ENCODE data around the gene PLIN4.
"Not testable (repeated sequence)": the region's sequence is repeated elsewhere in the genome, so short reads cannot be mapped to it uniquely, and the experiment has no call there.

The PLIN4 gene

GRCh38 chr19:4518345-4519171, at the start of gene PLIN4:
Gene PLIN4 (minus strand): TSS chr19:4518486. CDS start chr19:4518272, 214 bp downstream.
- DNase-seq = peak in 38 of 51 donors; percentile 8 to 85 (median 66)

- DNase-seq = peak in 9 of 51 donors; percentile 10 to 35 (median 20)
These were observed 49.3 kb upstream of the PLIN4 start for GRCh38 chr19:4567584-4568071.

GRCh38 chr19:4566402-4567051, 48.2 kb upstream of the PLIN4 start:
- no peak for DNase-seq

GRCh38 chr19:4563562-4563961, 45.3 kb upstream of the PLIN4 start:
- not testable (repeated sequence) for DNase-seq

- DNase-seq = not testable (repeated sequence)
These were observed 43.8 kb upstream of the PLIN4 start for GRCh38 chr19:4562085-4562484.

GRCh38 chr19:4559569-4559968, 41.3 kb upstream of the PLIN4 start, which contains the start of gene SEMA6B:
Gene SEMA6B (minus strand): TSS chr19:4559684. CDS start chr19:4558457, 1,227 bp downstream.
- DNase-seq = peak in 7 of 51 donors; percentile 4 to 29 (median 16)

GRCh38 chr19:4557971-4558941, 40.0 kb upstream of the PLIN4 start:
- peak in 4 of 51 donors; percentile 6 to 29 (median 21) for DNase-seq

GRCh38 chr19:4557144-4557970, 39.1 kb upstream of the PLIN4 start:
- DNase-seq = no peak

- DNase-seq = no peak
These were observed 38.4 kb upstream of the PLIN4 start for GRCh38 chr19:4556597-4557127.

GRCh38 chr19:4555657-4556561, 37.6 kb upstream of the PLIN4 start:
- DNase-seq = no peak

GRCh38 chr19:4554717-4555116, 36.4 kb upstream of the PLIN4 start:
- no peak for DNase-seq

GRCh38 chr19:4553775-4554174, 35.5 kb upstream of the PLIN4 start:
- DNase-seq = no peak

GRCh38 chr19:4553092-4553695, 34.9 kb upstream of the PLIN4 start:
- DNase-seq = no peak

- no peak for DNase-seq
These were observed 34.2 kb upstream of the PLIN4 start for GRCh38 chr19:4552525-4552819.

GRCh38 chr19:4550479-4551050, 32.3 kb upstream of the PLIN4 start:
- DNase-seq = no peak

GRCh38 chr19:4550018-4550417, 31.7 kb upstream of the PLIN4 start:
- no peak for DNase-seq

- DNase-seq = no peak
These were observed 29.9 kb upstream of the PLIN4 start for GRCh38 chr19:4548238-4548584.

All from hypothalamus (tissue), 51 donors.